ENCODE measurements around the gene LAMB1. TPM values are rescaled to one million over a fixed set of nuclear protein-coding genes. Genes with fewer than 3 reads are reported as not detected.

The LAMB1 gene
- total RNA-seq, 2 experiments from 2014 or later, result 0.17 TPM; not detected in 1

- TF ChIP-seq CTCF (conservative IDR thresholded peaks at IDR 0.05; ENCODE audit: low read length) (no peak), EZH2phosphoT487 (IDR thresholded peaks at IDR 0.05; ENCODE audit: borderline replicate concordance, low read depth, low read length) (no peak)
Observed at GRCh38 chr7:107907790-107908189, 95.2 kb downstream of the LAMB1 start.

GRCh38 chr7:107902381-107902780 is 100.6 kb downstream of the LAMB1 start:
- Histone ChIP-seq H2AFZ (ENCODE audit: low read length) (no peak overlapping the region), H3K4me1 (ENCODE audit: insufficient read depth, low read length, poor library complexity, severe bottlenecking) (peaks cover 4% of the 10 kb centered on the region), H4K20me1 (ENCODE audit: insufficient read depth, low read length) (peaks cover 12% of the 10 kb centered on the region), H3K27ac (ENCODE audit: low read depth, low read length, poor library complexity, severe bottlenecking) (no peak overlapping the region), H3K4me3 (ENCODE audit: low read depth, low read length, poor library complexity, severe bottlenecking) (no peak overlapping the region), H3K36me3 (ENCODE audit: insufficient read depth, low read length) (peaks cover 98% of the 10 kb centered on the region), H3K9me3 (ENCODE audit: low read length) (no peaks in the 10 kb centered on the region), H3K4me2 (ENCODE audit: low read length) (no peak overlapping the region), H3K79me2 (ENCODE audit: insufficient read depth, low read depth, low read length) (peaks cover 41% of the 10 kb centered on the region; the same call in 1 of the 2 replicates), H3K9me2 (ENCODE audit: insufficient read depth, low read length) (no peaks in the 10 kb centered on the region)
- no TSS peak for BruUV-seq (replicated peaks)
- DNase-seq (ENCODE audit: low spot score), result no peak
- ChIA-PET CTCF (ENCODE audit: unreplicated experiment) (no interaction called here), POLR2A (interaction anchor here (1.3 to 1.5 kb wide), 2 partner anchors 10 to 17 kb away, joined by 3 to 11 read pairs; partner anchors contain the start of gene DLD)
- intact Hi-C loops (cut with micrococcal nuclease; ENCODE audit: unreplicated experiment), result no loop called here
- TF ChIP-seq EZH2phosphoT487 (IDR thresholded peaks at IDR 0.05; ENCODE audit: borderline replicate concordance, low read depth, low read length), result no peak
- no peak for TF ChIP-seq CTCF (conservative IDR thresholded peaks at IDR 0.05; ENCODE audit: low read length)

More at GRCh38 chr7:107907790-107908189, 95.2 kb downstream of the LAMB1 start:
- H3K9me3 ChIP-seq (ENCODE audit: low read length), result 0 out of 2 replicates have a peak, but pooled peaks cover 4% of the 10 kb centered on the region
- no TSS peak for BruUV-seq (replicated peaks)
- H2AFZ ChIP-seq (ENCODE audit: low read length), result no peak overlapping the region
- POLR2A ChIA-PET, result interaction anchor here (1.2 kb wide), 1 partner anchor 9 kb away, joined by 4 read pairs; no protein-coding TSS in a partner anchor
- H3K79me2 ChIP-seq (ENCODE audit: insufficient read depth, low read depth, low read length), result peaks cover 10% of the 10 kb centered on the region; the same call in 1 of the 2 replicates
- CTCF ChIA-PET (ENCODE audit: unreplicated experiment), result no interaction called here
- H3K4me3 ChIP-seq (ENCODE audit: low read depth, low read length, poor library complexity, severe bottlenecking), result no peak overlapping the region
- no peaks in the 10 kb centered on the region for H3K9me2 ChIP-seq (ENCODE audit: insufficient read depth, low read length)
- no peaks in the 10 kb centered on the region; the same call in 1 of the 2 replicates for H4K20me1 ChIP-seq (ENCODE audit: insufficient read depth, low read length)
- H3K4me1 ChIP-seq (ENCODE audit: insufficient read depth, low read length, poor library complexity, severe bottlenecking), result no peaks in the 10 kb centered on the region
- H3K27ac ChIP-seq (ENCODE audit: low read depth, low read length, poor library complexity, severe bottlenecking), result no peak overlapping the region
- H3K36me3 ChIP-seq (ENCODE audit: insufficient read depth, low read length), result peaks cover 99% of the 10 kb centered on the region
- H3K4me2 ChIP-seq (ENCODE audit: low read length), result no peak overlapping the region
- intact Hi-C loops (cut with micrococcal nuclease; ENCODE audit: unreplicated experiment), result no loop called here
- DNase-seq (ENCODE audit: low spot score), result no peak

- no peak for DNase-seq (ENCODE audit: low spot score)
- POLR2A ChIA-PET, result interaction anchor here (0.7 to 1.3 kb wide), 3 partner anchors 11 to 57 kb away, joined by 3 read pairs; no protein-coding TSS in a partner anchor
- CTCF ChIA-PET (ENCODE audit: unreplicated experiment), result no interaction called here
- H3K9me3 ChIP-seq (ENCODE audit: low read length), result no peaks in the 10 kb centered on the region
- H2AFZ ChIP-seq (ENCODE audit: low read length), result no peak overlapping the region
- BruUV-seq (replicated peaks), result no TSS peak
- H3K4me1 ChIP-seq (ENCODE audit: insufficient read depth, low read length, poor library complexity, severe bottlenecking), result peaks cover 4% of the 10 kb centered on the region
- H3K36me3 ChIP-seq (ENCODE audit: insufficient read depth, low read length), result peaks cover 98% of the 10 kb centered on the region
- H3K4me3 ChIP-seq (ENCODE audit: low read depth, low read length, poor library complexity, severe bottlenecking), result no peak overlapping the region
- H3K27ac ChIP-seq (ENCODE audit: low read depth, low read length, poor library complexity, severe bottlenecking), result no peak overlapping the region
- TF ChIP-seq EZH2phosphoT487 (IDR thresholded peaks at IDR 0.05; ENCODE audit: borderline replicate concordance, low read depth, low read length) (no peak), CTCF (conservative IDR thresholded peaks at IDR 0.05; ENCODE audit: low read length) (no peak)
- no peaks in the 10 kb centered on the region for H3K9me2 ChIP-seq (ENCODE audit: insufficient read depth, low read length)
- intact Hi-C loops (cut with micrococcal nuclease; ENCODE audit: unreplicated experiment), result no loop called here
- peaks cover 16% of the 10 kb centered on the region; the same call in 1 of the 2 replicates for H4K20me1 ChIP-seq (ENCODE audit: insufficient read depth, low read length)
- no peak overlapping the region for H3K4me2 ChIP-seq (ENCODE audit: low read length)
- H3K79me2 ChIP-seq (ENCODE audit: insufficient read depth, low read depth, low read length), result peaks cover 56% of the 10 kb centered on the region; the same call in 1 of the 2 replicates
Observed at GRCh38 chr7:107900496-107901015, 102.4 kb downstream of the LAMB1 start.
